Endothelial cell of umbilical vein (primary cell): ENCODE measurements around the gene HDAC4. TPM values are rescaled to one million over a fixed set of nuclear protein-coding genes. Genes with fewer than 3 reads are reported as not detected.

ENCODE experiments used
- BruUV-seq: library from RNA; stranded (reverse); fragments of 400-500 nt; replicated peaks from 2 replicates; lab custom pipeline; 2021; lab: Mats Ljungman, UMichigan
- CTCF ChIA-PET: fragments of 300-600, 350-600 bp; sonication (Branson Sonifier 250); formaldehyde crosslinking; loops from one replicate; lab custom pipeline; 2021; ENCODE audit warnings: antibody characterized with exemption, inconsistent platforms; lab: Charles Lee
- POLR2A ChIA-PET: fragments of 300-600, 350-600 bp; sonication (Branson Sonifier 250); formaldehyde crosslinking; loops from one replicate; lab custom pipeline; 2021; ENCODE audit warnings: antibody characterized with exemption, inconsistent platforms; lab: Charles Lee
- DNase-seq: peaks from one replicate; pipeline ENCODE4 v3.0.0-alpha.2; 2011; ENCODE audit warnings: low read depth, low spot score
- FAIRE-seq: peaks from 2 replicates; lab custom pipeline; 2011; peaks lifted over from hg19 to GRCh38; lab: Jason Lieb, UNC
- H2AFZ ChIP-seq: 2 replicates; pipeline ENCODE4 v1.6.0; 2012; ENCODE audit warnings: low read depth, low read length, control low read depth, inconsistent platforms
- H3K27ac ChIP-seq: 2 replicates; pipeline ENCODE4 v1.5.1; 2011; ENCODE audit warnings: low read depth, mild to moderate bottlenecking, control low read depth, low read length, moderate library complexity; ENCODE audit not compliant: insufficient read depth
- H3K27me3 ChIP-seq, 2 experiments: 2 replicates each; pipeline versions ENCODE4 v1.6.0 to v1.6.1; 2011; ENCODE audit warnings: low read length in 2 of 2, mixed read lengths in 1 of 2; ENCODE audit not compliant: control insufficient read depth in 2 of 2, insufficient read depth in 2 of 2
- H3K36me3 ChIP-seq, 2 experiments: 2 replicates in 1 of 2; 3 replicates in 1 of 2; pipeline ENCODE4 v1.5.1; 2011; ENCODE audit warnings: low read length in 2 of 2, mild to moderate bottlenecking in 1 of 2, moderate library complexity in 1 of 2; ENCODE audit not compliant: control insufficient read depth in 2 of 2, insufficient read depth in 2 of 2; ENCODE audit errors: extremely low read depth in 1 of 2
- H3K4me1 ChIP-seq: 3 replicates; pipeline ENCODE4 v1.5.1; 2011; ENCODE audit warnings: mild to moderate bottlenecking, low read length; ENCODE audit not compliant: control insufficient read depth, insufficient read depth; ENCODE audit errors: extremely low read depth
- H3K4me2 ChIP-seq: 2 replicates; pipeline ENCODE4 v1.6.1; 2011; ENCODE audit warnings: low read length, control low read depth, mixed read lengths; ENCODE audit not compliant: insufficient read depth
- H3K4me3 ChIP-seq, 3 experiments: fragments of 200-600 bp in 1 of 3; sonication (generic), shearing (Covaris generic) in 1 of 3; replicated peaks in 1 of 3; 2 replicates each; pipeline ENCODE4 v1.5.1; 2011 to 2016; ENCODE audit warnings: control low read depth in 3 of 3, low read length in 3 of 3, mild to moderate bottlenecking in 2 of 3, inconsistent platforms in 1 of 3, low read depth in 1 of 3, moderate library complexity in 1 of 3; ENCODE audit not compliant: insufficient read depth in 1 of 3
- H3K79me2 ChIP-seq: 2 replicates; pipeline ENCODE4 v1.6.0; 2012; ENCODE audit warnings: low read length, inconsistent platforms; ENCODE audit not compliant: control insufficient read depth, insufficient read depth
- H3K9ac ChIP-seq: replicated peaks from 2 replicates; pipeline ENCODE3; 2011; ENCODE audit warnings: low read length, control low read depth; ENCODE audit not compliant: insufficient read depth; ENCODE audit errors: extremely low read depth
- H3K9me1 ChIP-seq: replicated peaks from 3 replicates; pipeline ENCODE4 v1.6.0; 2011; ENCODE audit warnings: mild to moderate bottlenecking, low read length; ENCODE audit not compliant: control insufficient read depth, insufficient read depth; ENCODE audit errors: extremely low read depth
- H3K9me3 ChIP-seq: replicated peaks from 2 replicates; pipeline ENCODE4 v1.5.1; 2012; ENCODE audit warnings: low read length, inconsistent platforms; ENCODE audit not compliant: control insufficient read depth, insufficient read depth
- H4K20me1 ChIP-seq: replicated peaks from 2 replicates; pipeline ENCODE3; 2011; ENCODE audit warnings: mild to moderate bottlenecking, low read length; ENCODE audit not compliant: control insufficient read depth, insufficient read depth; ENCODE audit errors: extremely low read depth
- EZH2 ChIP-seq: IDR thresholded peaks from 2 replicates; pipeline ENCODE4 v1.6.1; 2012; ENCODE audit warnings: borderline replicate concordance, low read depth, mild to moderate bottlenecking, moderate library complexity, low read length, inconsistent platforms; ENCODE audit not compliant: severe bottlenecking
- FOS ChIP-seq: IDR thresholded peaks from 2 replicates; pipeline ENCODE4 v1.6.1; 2011; ENCODE audit warnings: mild to moderate bottlenecking, low read length, moderate library complexity, borderline replicate concordance; ENCODE audit not compliant: insufficient read depth
- GATA2 ChIP-seq: IDR thresholded peaks from 2 replicates; pipeline ENCODE4 v1.7.0; 2011; ENCODE audit warnings: low read depth, mild to moderate bottlenecking, moderate library complexity, mixed read lengths, low read length; ENCODE audit not compliant: insufficient read length, insufficient read depth
- JUN ChIP-seq: IDR thresholded peaks from 2 replicates; pipeline ENCODE4 v1.6.1; 2011; ENCODE audit warnings: borderline replicate concordance, low read depth; ENCODE audit not compliant: insufficient read length, insufficient read depth
- MYC ChIP-seq: IDR thresholded peaks from one replicate; pipeline ENCODE4 v1.6.1; 2011; ENCODE audit warnings: mild to moderate bottlenecking, low read depth, low read length
- POLR2A ChIP-seq: IDR thresholded peaks from 2 replicates; pipeline ENCODE4 v1.6.1; 2012; ENCODE audit warnings: low read depth, mild to moderate bottlenecking, control low read depth, low read length
- POLR2AphosphoS5 ChIP-seq: IDR thresholded peaks from 2 replicates; pipeline ENCODE4 v1.6.1; 2012; ENCODE audit warnings: low read depth, mild to moderate bottlenecking, control low read depth, low read length, moderate library complexity; ENCODE audit not compliant: insufficient read depth
- dilution Hi-C: fragments of 300-500 bp; cut with MboI; formaldehyde crosslinking; loops from one replicate; pipeline ENCODE4 v1.15.0; 2019; ENCODE audit warnings: low sequenced_read_pairs; ENCODE audit not compliant: extremely low pct_ligation_motif_present
- intact Hi-C: fragments of 100-400 bp; cut with micrococcal nuclease; formaldehyde crosslinking; loops from one replicate; pipeline ENCODE4 v1.10.0; 2022
- polyA plus RNA-seq, 4 experiments: library from polyadenylated mRNA; depleted of rRNA in 3 of 4; stranded (reverse) in 3 of 4; unstranded in 1 of 4; fragments of >200 nt; gene quantifications; 2 replicates each; pipeline versions ENCODE4 v1.2.1 to v1.2.3, GENCODE V29; 2011 to 2012; ENCODE audit warnings: missing spikeins in 1 of 4
- total RNA-seq: library from RNA; stranded (reverse); gene quantifications from 2 replicates; pipeline ENCODE4 v1.2.3, GENCODE V29; 2021
- TF ChIP-seq, protein P1 (sequence below): IDR thresholded peaks from 2 replicates; pipeline ENCODE4 v1.6.1; 2011; ENCODE audit not compliant: insufficient read depth, insufficient read length
- TF ChIP-seq, protein P2 (sequence below), 2 donors: IDR thresholded peaks; 1 replicate in 1 of 2; 2 replicates in 1 of 2; pipeline ENCODE4 v1.5.1; 2011; ENCODE audit warnings: low read length in 2 of 2, mild to moderate bottlenecking in 2 of 2, moderate library complexity in 2 of 2, control low read depth in 1 of 2, inconsistent platforms in 1 of 2, low read depth in 1 of 2; ENCODE audit not compliant: insufficient read depth in 1 of 2; ENCODE audit errors: extremely low read depth in 1 of 2

HDAC4 gene
- total and polyA plus RNA-seq, 2 donors (not counting 3 experiments of a cell fraction or from before 2014, with no cell fraction given) = 13.4 to 33.0 TPM

GRCh38 chr2:239392072-239392357, 8.8 kb downstream of the HDAC4 start:
- Histone ChIP-seq H3K27ac (no peak overlapping the region), H4K20me1 (no peaks in the 10 kb centered on the region), H3K4me1 (no peaks in the 10 kb centered on the region), H3K9ac (no peak overlapping the region), H2AFZ (no peak overlapping the region), H3K79me2 (peaks cover 22% of the 10 kb centered on the region), H3K4me3 (no peak overlapping the region), H3K9me1 (no peaks in the 10 kb centered on the region), H3K27me3 (no peaks in the 10 kb centered on the region), H3K4me2 (no peak overlapping the region), H3K9me3 (no peaks in the 10 kb centered on the region), H3K36me3 (no peaks in the 10 kb centered on the region)
- CTCF ChIA-PET = interaction anchor here (1.3 kb wide), 1 partner anchor 9 kb away, joined by 5 read pairs; the partner anchor contains the start of gene HDAC4
- intact Hi-C loops = no loop called here
- no peak for DNase-seq
- POLR2A ChIA-PET = interaction anchor here (1.1 kb wide), 1 partner anchor 9 kb away, joined by 4 read pairs; the partner anchor contains the start of gene HDAC4
- dilution Hi-C loops = no loop called here
- no peak for FAIRE-seq
- TF ChIP-seq GATA2 (no peak), POLR2A (no peak), FOS (no peak)
- BruUV-seq = no TSS peak

DNA sequence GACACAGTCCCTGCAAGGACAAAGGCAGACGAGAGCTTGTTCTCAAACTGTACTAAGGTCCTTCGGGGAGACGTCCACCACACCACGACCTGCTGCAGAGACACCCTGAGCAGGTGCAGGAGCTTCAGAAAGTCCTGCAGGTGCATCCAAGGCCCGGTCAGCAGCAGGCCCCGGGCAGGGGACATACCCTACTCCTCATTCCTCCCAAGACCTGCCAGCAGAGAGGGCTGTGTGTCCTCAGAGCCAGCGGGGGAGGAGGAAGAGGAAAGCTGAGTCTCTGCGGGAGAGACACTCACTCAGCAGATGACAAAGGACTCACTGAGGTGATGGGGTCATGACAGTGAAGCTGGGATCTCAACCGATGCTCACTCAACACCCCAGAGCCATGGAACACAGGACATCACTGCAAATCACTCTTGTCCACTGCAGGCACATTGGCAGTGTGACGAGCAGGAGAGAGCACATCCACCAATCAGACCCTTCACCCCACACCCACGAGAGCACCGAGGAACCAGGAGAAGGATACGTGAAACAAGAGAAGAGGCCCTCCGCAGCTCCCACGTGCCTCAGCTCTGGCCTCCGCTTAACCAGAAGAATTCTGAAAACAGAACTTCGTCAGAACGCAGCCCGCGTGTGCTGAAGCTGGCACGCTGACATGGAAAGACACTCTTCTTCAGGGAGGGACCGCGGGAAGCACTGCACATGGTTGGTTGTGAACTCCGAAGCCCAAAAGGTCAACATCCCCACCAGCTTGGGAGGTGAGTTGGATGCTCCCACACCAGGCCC, 9.3 kb downstream of the HDAC4 start:
- BruUV-seq = no TSS peak
- H3K9me1 ChIP-seq = no peaks in the 10 kb centered on the region
- no peaks in the 10 kb centered on the region for H3K9me3 ChIP-seq
- H3K36me3 ChIP-seq = peaks cover 0 to 2% of the 10 kb centered on the region in 2 experiments
- intact Hi-C loops (no loop called here), dilution Hi-C loops (no loop called here)
- H2AFZ ChIP-seq = no peak overlapping the region
- ChIA-PET POLR2A (no interaction called here), CTCF (interaction anchor here (1.3 kb wide), 1 partner anchor 9 kb away, joined by 5 read pairs; the partner anchor contains the start of gene HDAC4)
- H3K9ac ChIP-seq = no peak overlapping the region
- H3K79me2 ChIP-seq = peaks cover 22% of the 10 kb centered on the region
- H3K4me3 ChIP-seq = no peak overlapping the region
- no peaks in the 10 kb centered on the region for H3K27me3 ChIP-seq
- no peak overlapping the region for H3K4me2 ChIP-seq
- no peak overlapping the region for H3K27ac ChIP-seq
- FAIRE-seq (no peak), DNase-seq (no peak)
- H4K20me1 ChIP-seq = no peaks in the 10 kb centered on the region
- no peak for TF ChIP-seq POLR2A
- no peak for TF ChIP-seq JUN
- no peak for TF ChIP-seq MYC
- TF ChIP-seq POLR2AphosphoS5 = no peak
- TF ChIP-seq GATA2 = no peak
- TF ChIP-seq, protein P1, sequence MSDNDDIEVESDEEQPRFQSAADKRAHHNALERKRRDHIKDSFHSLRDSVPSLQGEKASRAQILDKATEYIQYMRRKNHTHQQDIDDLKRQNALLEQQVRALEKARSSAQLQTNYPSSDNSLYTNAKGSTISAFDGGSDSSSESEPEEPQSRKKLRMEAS = no peak
- TF ChIP-seq FOS = no peak
- TF ChIP-seq, protein P2, sequence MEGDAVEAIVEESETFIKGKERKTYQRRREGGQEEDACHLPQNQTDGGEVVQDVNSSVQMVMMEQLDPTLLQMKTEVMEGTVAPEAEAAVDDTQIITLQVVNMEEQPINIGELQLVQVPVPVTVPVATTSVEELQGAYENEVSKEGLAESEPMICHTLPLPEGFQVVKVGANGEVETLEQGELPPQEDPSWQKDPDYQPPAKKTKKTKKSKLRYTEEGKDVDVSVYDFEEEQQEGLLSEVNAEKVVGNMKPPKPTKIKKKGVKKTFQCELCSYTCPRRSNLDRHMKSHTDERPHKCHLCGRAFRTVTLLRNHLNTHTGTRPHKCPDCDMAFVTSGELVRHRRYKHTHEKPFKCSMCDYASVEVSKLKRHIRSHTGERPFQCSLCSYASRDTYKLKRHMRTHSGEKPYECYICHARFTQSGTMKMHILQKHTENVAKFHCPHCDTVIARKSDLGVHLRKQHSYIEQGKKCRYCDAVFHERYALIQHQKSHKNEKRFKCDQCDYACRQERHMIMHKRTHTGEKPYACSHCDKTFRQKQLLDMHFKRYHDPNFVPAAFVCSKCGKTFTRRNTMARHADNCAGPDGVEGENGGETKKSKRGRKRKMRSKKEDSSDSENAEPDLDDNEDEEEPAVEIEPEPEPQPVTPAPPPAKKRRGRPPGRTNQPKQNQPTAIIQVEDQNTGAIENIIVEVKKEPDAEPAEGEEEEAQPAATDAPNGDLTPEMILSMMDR (IDR thresholded peaks at IDR 0.05; ENCODE audit: extremely low read depth in 1 of 2, insufficient read depth in 1 of 2, low read depth in 1 of 2, low read length in 2 of 2) = no peak
- no peak for TF ChIP-seq EZH2
- no peaks in the 10 kb centered on the region for H3K4me1 ChIP-seq
